NCI-H1417 treated with DMSO at 0.1 percent for 48 hours (cell line): ENCODE measurements around the gene ZNF316.

Source experiments
- DNase-seq: peaks from one replicate; lab custom pipeline; 2025; lab: John Stamatoyannopoulos, UW

The ZNF316 gene

GRCh38 chr7:6636741-6637543, at the start of gene ZNF316:
Gene ZNF316, plus strand, starts transcription at chr7:6637318. Its CDS starts 5,092 bp downstream, at chr7:6642410.
- no peak for DNase-seq

GRCh38 chr7:6588566-6588965, 48.6 kb upstream of the ZNF316 start:
- DNase-seq = no peak

DNA sequence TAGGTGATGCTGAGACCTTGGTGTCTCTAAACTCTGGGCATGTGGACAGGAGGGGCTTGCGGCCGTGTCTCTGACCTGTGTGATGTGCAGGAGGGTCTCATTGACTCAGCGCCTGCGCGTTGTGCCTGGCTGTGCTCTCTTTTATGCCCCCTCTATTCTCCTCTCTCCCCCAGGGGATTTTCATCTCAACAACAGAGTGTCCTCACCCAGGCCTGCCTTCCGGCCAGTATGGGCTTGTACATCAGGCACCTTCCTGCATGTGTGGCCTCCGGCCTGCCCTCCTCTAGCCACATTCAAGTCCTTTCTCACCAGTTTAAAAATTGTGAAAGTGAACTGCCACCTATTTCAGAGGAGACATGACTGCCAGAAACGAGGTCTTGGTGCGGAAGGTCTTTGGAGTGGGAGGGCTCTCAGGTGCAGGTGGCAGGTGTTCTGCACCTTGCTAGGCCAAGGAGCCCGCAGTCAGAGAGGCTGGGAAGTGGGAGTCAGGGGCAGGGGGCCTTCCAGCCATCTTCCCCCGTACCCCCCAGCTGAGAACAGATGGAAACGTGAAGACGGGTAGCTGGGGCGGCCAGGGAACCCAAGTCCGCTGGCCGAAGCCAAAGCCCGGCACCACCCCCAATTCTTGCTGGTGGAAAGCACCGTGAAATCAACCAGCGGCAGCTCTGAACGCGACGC, 47.8 kb upstream of the ZNF316 start:
- no peak for DNase-seq

- peak; percentile 42 for DNase-seq
Measured at GRCh38 chr7:6589829-6590644, 47.1 kb upstream of the ZNF316 start, which contains the start of gene INTS15. Gene INTS15, plus strand, starts transcription at chr7:6590021. Its CDS starts 263 bp downstream, at chr7:6590284.

GRCh38 chr7:6590645-6591110, 46.4 kb upstream of the ZNF316 start:
- no peak for DNase-seq

GRCh38 chr7:6600093-6600492, 37.0 kb upstream of the ZNF316 start:
- DNase-seq = no peak

DNA sequence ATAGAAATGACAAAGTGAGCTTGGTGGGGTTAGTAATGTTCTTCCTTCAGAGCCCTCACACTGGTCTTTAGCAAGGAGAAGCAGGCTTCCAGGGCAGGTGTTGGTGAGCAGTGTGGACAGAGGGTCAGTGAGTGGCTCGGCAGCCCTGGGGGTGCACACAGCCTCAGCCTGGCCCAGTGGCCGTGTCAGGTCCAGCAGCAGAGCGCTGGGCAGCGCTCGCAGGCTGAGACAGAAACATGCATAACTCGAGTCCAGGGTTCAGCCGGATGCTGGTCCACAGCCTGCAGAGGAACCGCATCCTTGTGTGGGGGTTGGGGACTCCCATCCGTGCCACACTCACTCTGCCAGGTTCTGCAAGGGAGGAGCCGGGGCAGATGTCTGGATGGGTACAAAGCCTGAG, 32.7 kb upstream of the ZNF316 start:
- no peak for DNase-seq

GRCh38 chr7:6606866-6607583, 30.1 kb upstream of the ZNF316 start:
- no peak for DNase-seq

DNA sequence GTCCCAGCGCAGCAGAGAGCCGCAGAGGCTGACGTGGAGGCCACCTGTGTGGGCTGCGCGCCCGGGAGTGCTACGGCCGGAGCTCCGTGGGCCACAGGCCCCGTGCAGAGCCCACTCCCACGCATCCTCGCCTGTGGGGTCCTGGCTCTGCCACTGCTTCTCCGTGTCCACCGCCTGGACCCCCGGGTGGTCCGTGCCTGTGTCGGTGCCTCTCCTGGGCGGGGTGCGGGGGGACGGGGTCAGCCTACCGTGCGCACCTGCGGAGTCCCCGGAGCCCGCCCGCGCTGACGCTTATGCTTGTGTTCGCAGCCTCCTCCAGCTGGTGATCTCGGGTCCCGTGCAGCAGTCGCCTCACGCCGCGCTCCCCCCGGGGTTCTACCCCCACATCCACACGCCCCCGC, 29.5 kb upstream of the ZNF316 start:
- no peak for DNase-seq

GRCh38 chr7:6608081-6608480, 29.0 kb upstream of the ZNF316 start:
- no peak for DNase-seq

DNA sequence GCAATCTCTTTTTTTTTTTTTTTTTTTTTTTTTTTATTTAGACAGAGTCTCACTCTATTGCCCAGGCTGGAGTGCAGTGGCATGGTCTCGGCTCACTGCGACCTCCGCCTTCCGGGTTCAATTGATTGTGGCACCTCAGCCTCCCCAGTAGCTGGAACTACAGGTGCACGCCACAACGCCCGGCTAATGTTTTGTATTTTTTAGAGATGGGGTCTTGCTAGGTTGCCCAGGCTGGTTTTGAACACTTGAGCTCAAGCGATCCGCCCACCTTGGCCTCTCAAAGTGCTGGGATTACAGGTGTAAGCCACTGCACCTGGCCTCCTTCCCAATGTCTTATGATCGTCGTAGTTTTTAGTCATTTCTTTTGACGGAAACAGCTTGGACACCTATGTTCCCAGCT, 28.3 kb upstream of the ZNF316 start:
- no peak for DNase-seq

DNA sequence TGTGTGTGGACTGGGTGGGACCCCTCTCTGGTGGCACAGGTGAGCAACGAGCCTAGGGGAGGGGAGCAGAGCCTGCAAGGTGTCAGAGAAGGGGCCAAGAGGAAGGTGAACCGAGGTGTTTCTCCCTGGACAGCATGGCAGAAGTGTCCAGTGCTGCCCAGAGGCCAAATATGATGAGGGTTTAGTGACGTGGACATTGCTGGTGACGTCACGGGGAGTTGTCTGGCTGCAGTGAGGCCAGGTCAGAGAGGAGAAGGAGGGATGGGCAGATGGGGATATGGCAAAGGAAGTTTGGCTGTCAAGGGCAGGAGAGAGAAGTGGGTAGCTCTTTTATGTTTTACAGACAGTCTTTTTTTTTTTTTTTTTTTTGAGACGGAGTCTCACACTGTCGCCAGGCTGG, 24.3 kb upstream of the ZNF316 start:
- DNase-seq = no peak

DNA sequence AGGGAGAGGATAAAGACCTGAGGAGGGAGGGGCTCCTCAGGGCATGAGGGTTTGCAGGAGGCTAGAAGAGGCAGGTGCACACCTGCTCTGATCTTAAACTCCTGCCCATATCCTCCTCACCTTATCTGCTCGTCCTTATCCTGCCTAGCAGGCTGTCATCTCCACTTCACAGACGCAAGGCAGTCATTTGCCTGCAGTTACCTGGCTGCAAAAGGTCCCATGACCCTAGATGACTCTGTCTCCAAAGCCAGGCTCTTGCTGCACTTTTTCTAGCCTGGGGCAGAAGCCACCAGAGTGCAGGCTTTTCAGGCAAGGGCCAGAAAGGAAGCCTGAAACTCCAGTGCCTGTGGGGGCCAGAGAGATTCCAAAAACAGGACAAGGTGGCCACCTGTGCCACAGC, 23.4 kb upstream of the ZNF316 start:
- DNase-seq = no peak

DNA sequence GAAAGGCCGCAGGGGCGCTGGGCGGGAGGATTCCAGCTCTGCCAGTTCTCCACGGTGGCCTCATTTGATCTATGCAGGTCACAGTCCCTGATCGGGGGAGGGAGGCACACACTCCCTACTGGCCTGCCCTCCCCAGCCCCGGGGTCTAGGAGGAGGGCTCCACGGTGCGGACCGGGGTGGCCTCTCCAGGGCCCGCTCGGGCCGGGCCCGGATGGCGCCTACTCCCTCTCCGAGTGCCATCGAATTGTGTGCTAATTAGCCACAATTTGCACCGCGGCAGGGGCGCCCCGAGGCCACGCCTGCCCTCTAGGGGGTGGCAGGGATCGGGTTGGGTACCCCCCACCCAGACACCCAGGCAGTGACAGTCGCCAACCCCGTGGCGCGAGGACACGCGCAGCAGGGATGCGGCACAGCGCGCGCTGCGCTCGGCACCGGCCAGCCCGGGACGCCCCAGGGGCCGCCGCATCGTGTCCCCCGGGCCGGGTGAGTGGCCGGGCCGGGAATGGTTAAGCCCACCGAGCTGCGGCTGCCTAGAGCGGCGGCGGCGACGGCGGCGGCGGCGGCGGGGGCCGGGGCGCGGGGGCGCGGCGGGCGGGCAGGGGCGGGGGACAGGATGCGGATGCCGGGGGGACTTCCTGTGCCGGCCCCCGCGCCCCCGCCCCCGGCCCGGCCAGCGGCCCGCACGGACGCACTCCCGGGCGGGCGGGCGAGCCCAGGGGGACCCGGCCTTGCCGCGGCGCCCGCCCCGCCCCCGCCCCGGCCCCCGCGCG, 22.0 kb upstream of the ZNF316 start, which contains the start of gene ZNF853:
ZNF853 (plus strand) TSS at position 658 of the 770 bp plus-strand sequence. CDS start 565 bp downstream, outside the sequence.
- no peak for DNase-seq

DNA sequence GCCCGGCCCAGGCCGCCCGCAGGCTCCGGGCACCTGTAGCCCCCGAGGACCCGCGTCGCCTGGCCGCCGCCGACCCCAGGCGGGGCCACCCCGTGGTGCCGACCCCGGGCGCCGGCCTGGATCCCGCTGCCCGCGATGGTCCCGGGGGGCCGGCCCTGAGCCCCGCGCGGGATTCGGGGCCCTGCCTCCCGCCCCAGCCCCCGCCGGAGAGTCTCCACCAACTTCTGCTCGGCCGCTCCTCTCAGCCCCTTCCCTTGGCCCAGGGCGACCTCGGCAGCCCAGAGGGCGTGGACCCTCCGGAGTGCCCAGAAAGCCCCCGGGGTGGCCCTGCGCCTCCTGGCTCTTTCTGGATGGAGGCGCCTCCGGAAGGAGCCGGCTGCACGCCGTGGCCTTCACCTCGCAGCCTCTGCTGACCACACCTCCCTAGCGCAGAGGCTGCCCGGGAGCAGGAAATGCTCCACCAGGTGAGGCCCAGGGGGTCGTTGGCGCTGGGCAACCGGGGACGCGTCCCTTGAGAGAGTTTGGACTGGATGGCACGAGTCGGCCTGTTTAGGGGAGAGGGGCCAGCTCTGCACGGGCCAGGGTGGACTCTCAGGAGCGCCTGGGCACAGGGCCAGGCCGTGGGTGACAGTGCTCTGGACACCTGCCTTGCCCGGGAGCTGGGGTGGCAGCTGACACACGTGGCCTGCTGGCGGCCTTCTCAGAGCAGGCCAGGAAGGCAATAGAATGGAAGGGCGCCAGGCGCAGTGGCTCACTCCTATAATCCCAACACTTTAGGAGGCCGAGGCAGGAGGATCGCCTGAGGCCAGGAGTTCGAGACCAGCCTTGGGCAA, 21.2 kb upstream of the ZNF316 start:
- DNase-seq = no peak

DNA sequence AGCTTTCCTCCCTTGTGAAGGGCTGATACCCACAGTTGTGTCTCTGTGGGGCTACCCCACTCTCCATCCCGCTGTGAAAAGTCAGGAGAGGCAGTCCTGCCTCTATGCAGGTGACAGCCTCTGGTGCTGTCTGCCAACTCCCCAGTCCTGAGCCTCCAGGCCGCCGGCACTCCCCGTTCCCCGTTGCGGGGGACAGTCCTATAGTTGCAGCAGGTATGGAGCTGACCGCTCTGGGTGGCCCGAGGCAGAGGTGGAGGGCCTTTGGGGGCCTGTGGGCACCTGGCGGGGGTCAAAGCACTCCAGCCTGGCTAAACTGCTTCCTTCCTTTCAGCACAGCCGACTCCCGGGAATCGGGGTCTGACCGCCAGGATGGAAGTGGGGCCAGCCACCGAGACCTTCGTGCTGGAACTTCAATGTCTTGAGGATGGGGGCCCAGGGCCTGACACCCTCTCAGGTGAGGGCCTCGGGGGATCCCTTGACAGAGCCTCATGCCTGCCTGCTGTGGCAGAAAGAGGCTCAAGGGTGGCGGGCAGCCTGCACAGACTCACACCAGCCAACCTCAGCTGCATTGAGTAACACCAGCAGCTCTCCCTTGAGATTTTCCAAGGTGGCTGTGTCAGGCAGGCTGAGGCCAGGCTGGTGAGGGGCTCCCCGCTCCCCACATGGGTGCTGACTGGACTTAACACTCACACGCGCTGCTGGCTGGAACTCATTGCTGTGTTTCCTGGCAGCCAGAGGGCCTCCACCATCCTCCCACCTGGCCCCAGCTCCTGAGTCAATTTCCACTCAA, 20.1 kb upstream of the ZNF316 start:
- no peak for DNase-seq

- DNase-seq = no peak
Measured at GRCh38 chr7:6618621-6619020, 18.5 kb upstream of the ZNF316 start.

GRCh38 chr7:6619961-6620360, 17.2 kb upstream of the ZNF316 start:
- no peak for DNase-seq
